ENCODE results near the gene PCNX2.

GRCh38 chr1:233094691-233095090 lies 200.8 kb downstream of the PCNX2 start:
- no peak for TF ChIP-seq CTCF (IDR thresholded peaks at IDR 0.05)
- TF ChIP-seq EP300 (IDR thresholded peaks at IDR 0.05) = no peak
- TF ChIP-seq POLR2AphosphoS5 (IDR thresholded peaks at IDR 0.05) = no peak
- TF ChIP-seq POLR2A (IDR thresholded peaks at IDR 0.05) = no peak
